GM12873 (cell line): Measurements from ENCODE around the gene HES7.

ENCODE experiments used
- CTCF ChIP-seq: IDR thresholded peaks from 2 replicates; pipeline ENCODE4 v1.5.1; 2012; ENCODE audit warnings: low read depth, mild to moderate bottlenecking, moderate library complexity, low read length, control low read depth; ENCODE audit not compliant: insufficient read depth; ENCODE audit errors: missing control alignments

The HES7 gene

GRCh38 chr17:8096541-8096940 is 27.4 kb downstream of the HES7 start:
- TF ChIP-seq CTCF = no peak

GRCh38 chr17:8095361-8095760 is 28.5 kb downstream of the HES7 start:
- no peak for TF ChIP-seq CTCF

GRCh38 chr17:8091033-8091687 is 32.7 kb downstream of the HES7 start:
- TF ChIP-seq CTCF = no peak

GRCh38 chr17:8089728-8090127 is 34.2 kb downstream of the HES7 start:
- no peak for TF ChIP-seq CTCF

- TF ChIP-seq CTCF = no peak
These were observed 36.0 kb downstream of the HES7 start for GRCh38 chr17:8087952-8088230.

GRCh38 chr17:8087075-8087951 is 36.6 kb downstream of the HES7 start, which contains the start of gene ALOX12B:
Gene ALOX12B, minus strand, starts transcription at chr17:8087716. Its CDS starts 274 bp downstream, at chr17:8087442.
- no peak for TF ChIP-seq CTCF

- no peak for TF ChIP-seq CTCF
These were observed 39.7 kb downstream of the HES7 start for GRCh38 chr17:8084250-8084649.
